ENCODE measurements around the gene PDIA2. TPM values are rescaled to one million over a fixed set of nuclear protein-coding genes. Genes with fewer than 3 reads are reported as not detected.

PDIA2 gene
- total and polyA plus RNA-seq, 10 of the 15 experiments (the other 5 are each of a cell fraction or from before 2014, with no cell fraction given): 0.11 to 0.36 TPM; not detected in 8

- ChIA-PET SMC1A (ENCODE audit: uncharacterized antibody, unreplicated experiment) (no interaction called here), RAD21 (ENCODE audit: unreplicated experiment) (no interaction called here), POLR2A (no interaction called here), CTCF (no interaction called here)
- no peak overlapping the region for H3K4me2 ChIP-seq (ENCODE audit: control insufficient read depth, insufficient read depth)
- H3K9me3 ChIP-seq (replicated peaks; ENCODE audit: control insufficient read depth, insufficient read depth, low read length): no peaks in the 10 kb centered on the region
- no peak overlapping the region for H3K9ac ChIP-seq (ENCODE audit: control insufficient read depth, insufficient read depth, low read length)
- TF ChIP-seq BHLHE40 (IDR thresholded peaks at IDR 0.05; ENCODE audit: borderline replicate concordance in 1 of 2, low read depth in 2 of 2, low read length in 1 of 2): no peak
- TF ChIP-seq NKRF (conservative IDR thresholded peaks at IDR 0.05): no peak
- no peak for TF ChIP-seq HCFC1 (IDR thresholded peaks at IDR 0.05; ENCODE audit: low read length)
- TF ChIP-seq POLR2A (IDR thresholded peaks at IDR 0.05; ENCODE audit: low read depth, low read length): peak; percentile 20; the same call in 1 of the 2 replicates
- no peak for TF ChIP-seq EP300 (IDR thresholded peaks at IDR 0.05; ENCODE audit: borderline replicate concordance in 1 of 2, control insufficient read depth in 1 of 2, low read depth in 2 of 2, low read length in 2 of 2)
- in situ Hi-C loops (cut with MboI): no loop called here
- FAIRE-seq (no peak), ATAC-seq (no peak), DNase-seq (ENCODE audit: low read depth, low spot score) (no peak)
- no peak overlapping the region for H3K27ac ChIP-seq (ENCODE audit: control insufficient read depth, insufficient read depth)
- intact Hi-C loops (cut with micrococcal nuclease; ENCODE audit: unreplicated experiment): no loop called here
- H3K4me1 ChIP-seq (ENCODE audit: control insufficient read depth, insufficient read depth, low read length): no peaks in the 10 kb centered on the region; the same call in 1 of the 2 replicates
- BruUV-seq (replicated peaks): no TSS peak
- no peaks in the 10 kb centered on the region for H3K79me2 ChIP-seq (ENCODE audit: control insufficient read depth, insufficient read depth, low read length)
- 83% methylated on average over 19 of the region's 19 CpGs for WGBS (ENCODE audit: insufficient coverage, insufficient replicate concordance, low lambda C conversion rate, missing lambda C conversion rate)
- no peaks in the 10 kb centered on the region; the same call in 1 of the 2 replicates for H4K20me1 ChIP-seq (ENCODE audit: control insufficient read depth, insufficient read depth)
- peaks cover 10 to 25% of the 10 kb centered on the region in 2 experiments for H3K36me3 ChIP-seq (ENCODE audit: control insufficient read depth in 2 of 2, insufficient read depth in 2 of 2, low read length in 1 of 2)
- no peak overlapping the region for H3K4me3 ChIP-seq
- H3K27me3 ChIP-seq (replicated peaks in 1 of 2; ENCODE audit: control insufficient read depth in 2 of 2, insufficient read depth in 2 of 2, low read length in 1 of 2): no peaks in the 10 kb centered on the region
- no peak overlapping the region for H2AFZ ChIP-seq (ENCODE audit: control insufficient read depth, low read depth, low read length)
Measured at GRCh38 chr16:305916-306626, 23.1 kb downstream of the PDIA2 start.
